ENCODE results near the gene ABCA2. TPM values are rescaled to one million over a fixed set of nuclear protein-coding genes. Genes with fewer than 3 reads are reported as not detected.

The ABCA2 gene
- total RNA-seq, 1 experiment from 2014 or later = 22.4 TPM

- H3K27me3 ChIP-seq (ENCODE audit: insufficient read depth, low read length) = no peaks in the 10 kb centered on the region
- H3K79me2 ChIP-seq (ENCODE audit: insufficient read depth, low read length) = no peaks in the 10 kb centered on the region
- H3K4me1 ChIP-seq (ENCODE audit: insufficient read depth, low read length) = peaks cover 2% of the 10 kb centered on the region; the same call in 1 of the 2 replicates
- H3K18ac ChIP-seq (ENCODE audit: insufficient read length, low read depth, low read length) = no peak overlapping the region
- H2BK20ac ChIP-seq (ENCODE audit: low read depth, low read length, poor library complexity, severe bottlenecking) = no peak overlapping the region
- Mint-ChIP-seq H3K27me3 (ENCODE audit: low read depth) (peaks cover 16% of the 10 kb centered on the region), H3K4me1 (peaks cover 7 to 13% of the 10 kb centered on the region in 2 experiments), H3K27ac (no peak overlapping the region), H3K9me3 (no peaks in the 10 kb centered on the region), H3K4me3 (no peak overlapping the region), H3K36me3 (ENCODE audit: insufficient read depth in 1 of 3, low read depth in 3 of 3) (no peaks in the 10 kb centered on the region)
- no peak for TF ChIP-seq CTCF (conservative IDR thresholded peaks at IDR 0.05)
- no peaks in the 10 kb centered on the region for H3K23me2 ChIP-seq (ENCODE audit: insufficient read length, low read depth, low read length, poor library complexity, severe bottlenecking)
- H2BK15ac ChIP-seq (ENCODE audit: low read depth, low read length) = no peak overlapping the region
- H4K5ac ChIP-seq (ENCODE audit: insufficient read length, low read depth, low read length) = no peak overlapping the region
- H3K4me2 ChIP-seq (ENCODE audit: insufficient read depth, insufficient read length, low read length) = no peak overlapping the region
- H3K9me3 ChIP-seq (ENCODE audit: control insufficient read depth, low read depth, low read length) = no peaks in the 10 kb centered on the region
- H3K23ac ChIP-seq (ENCODE audit: insufficient read length, low read depth, low read length) = no peak overlapping the region
- no peak overlapping the region for H3T11ph ChIP-seq (ENCODE audit: low read length)
- no peaks in the 10 kb centered on the region for H4K20me1 ChIP-seq (ENCODE audit: control insufficient read depth, insufficient read depth, insufficient read length)
- WGBS (ENCODE audit: extremely low coverage, insufficient read length, low lambda C conversion rate) = no CpG with 5 or more reads among the region's 22 CpGs
- H4K8ac ChIP-seq (replicated peaks; ENCODE audit: insufficient read length, low read depth, low read length) = no peak overlapping the region
- H3K56ac ChIP-seq (ENCODE audit: insufficient read length, low read depth, low read length) = no peak overlapping the region
- DNase-seq = no peak
- no peak overlapping the region for H2AFZ ChIP-seq (ENCODE audit: low read length)
- no peak overlapping the region for H3K9ac ChIP-seq (ENCODE audit: extremely low read depth, insufficient read length, low read length)
- no peak overlapping the region for H3K27ac ChIP-seq (ENCODE audit: insufficient read length, low read depth, low read length)
- no peak overlapping the region for H2AK5ac ChIP-seq (ENCODE audit: insufficient read length, low read length)
- H4K91ac ChIP-seq (ENCODE audit: insufficient read length, low read depth, low read length) = no peak overlapping the region
- peak overlapping the region; percentile 8; the same call in 1 of the 2 replicates for H3K14ac ChIP-seq (ENCODE audit: insufficient read depth, low read length)
- no peak overlapping the region for H3K4ac ChIP-seq (ENCODE audit: low read depth, low read length)
- no peak overlapping the region for H2BK120ac ChIP-seq (ENCODE audit: low read depth, low read length, poor library complexity, severe bottlenecking)
- H2BK5ac ChIP-seq (ENCODE audit: insufficient read length, low read length) = no peak overlapping the region
- H3K79me1 ChIP-seq (ENCODE audit: insufficient read depth, low read depth, low read length, poor library complexity, severe bottlenecking) = no peaks in the 10 kb centered on the region
- H2BK12ac ChIP-seq (ENCODE audit: insufficient read length, low read depth, low read length) = no peak overlapping the region
Observed at GRCh38 chr9:136964171-136964689, 63.8 kb downstream of the ABCA2 start.

All from H9 (cell line).